NCI-H2196 treated with DMSO at 0.1 percent for 48 hours (cell line): ENCODE data around the gene OPCML.

Experiments used
- DNase-seq: peaks from one replicate; lab custom pipeline; 2025; ENCODE audit not compliant: unreplicated experiment; lab: John Stamatoyannopoulos, UW

OPCML gene

DNA sequence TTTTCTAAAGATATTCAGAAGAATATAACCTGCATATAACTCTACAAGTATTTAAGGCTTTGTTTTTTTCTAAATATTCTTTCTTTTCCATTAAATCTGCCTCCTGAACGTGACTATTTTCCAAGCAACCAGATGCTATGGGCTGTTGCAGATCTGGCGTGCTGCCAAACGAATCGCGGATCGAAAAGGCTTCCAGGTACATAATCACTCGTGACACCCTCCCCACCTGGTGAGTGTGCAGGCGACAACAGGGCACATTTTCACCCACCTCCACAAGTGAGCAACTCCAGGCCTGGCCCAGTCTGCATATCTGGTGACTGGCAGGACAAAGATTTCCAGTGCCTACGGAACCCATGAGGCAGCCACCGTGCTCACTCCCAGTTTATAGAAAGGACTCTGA lies 660.1 kb downstream of the OPCML start:
- DNase-seq, result no peak

DNA sequence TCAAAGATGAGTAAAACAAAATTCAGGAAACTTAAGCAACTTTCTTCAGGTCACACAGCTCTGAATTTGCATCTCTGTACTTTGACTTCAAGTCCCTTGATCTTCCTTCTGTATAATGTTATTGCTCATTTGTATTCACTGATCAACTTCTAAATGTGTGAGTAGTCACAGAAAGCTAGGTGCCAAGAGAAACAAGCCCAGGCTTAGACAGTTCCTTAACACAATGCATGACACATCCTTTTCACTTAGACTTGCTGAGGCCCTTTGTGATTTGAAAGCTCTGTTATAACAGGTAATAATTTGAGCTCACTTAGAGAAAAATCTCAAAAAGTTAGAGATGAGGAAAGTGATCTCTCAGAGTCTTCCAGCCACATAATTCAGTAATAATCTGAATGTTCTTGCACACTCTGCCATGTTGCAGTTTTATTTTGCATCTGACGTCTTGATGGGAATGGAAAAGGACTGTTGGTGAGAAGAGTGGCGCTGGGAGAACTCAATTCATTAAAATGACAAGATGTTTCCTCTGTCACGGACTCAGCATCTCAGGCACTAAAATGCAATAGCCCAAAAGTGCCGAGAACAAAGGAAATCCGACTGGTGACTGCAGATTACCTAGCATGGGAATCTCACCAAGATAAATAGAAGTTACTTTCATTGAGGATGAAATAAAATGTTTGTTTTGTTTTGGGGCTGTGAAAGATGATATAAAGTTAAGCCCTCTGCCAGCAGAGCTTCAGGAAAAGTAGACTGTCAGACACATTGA lies 665.3 kb downstream of the OPCML start:
- DNase-seq, result no peak

DNA sequence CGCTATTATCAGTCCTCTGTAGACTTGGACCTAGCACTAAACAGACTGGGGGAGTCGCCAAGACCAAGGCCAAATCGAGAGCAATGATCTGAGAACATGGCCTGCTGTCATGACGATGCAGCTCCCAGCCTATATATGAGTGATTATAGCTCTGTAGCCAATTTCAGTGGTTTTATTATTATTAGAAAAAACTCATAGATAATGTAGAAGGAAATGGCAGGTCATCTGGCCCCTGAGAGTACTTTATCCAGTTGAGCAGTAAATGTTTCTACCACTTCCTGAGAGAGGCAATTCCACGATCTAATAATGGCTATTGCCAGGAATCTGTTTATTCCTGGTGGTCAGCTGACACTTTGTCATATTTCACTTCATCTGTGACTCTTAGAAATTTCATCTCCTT lies 666.7 kb downstream of the OPCML start:
- no peak for DNase-seq

DNA sequence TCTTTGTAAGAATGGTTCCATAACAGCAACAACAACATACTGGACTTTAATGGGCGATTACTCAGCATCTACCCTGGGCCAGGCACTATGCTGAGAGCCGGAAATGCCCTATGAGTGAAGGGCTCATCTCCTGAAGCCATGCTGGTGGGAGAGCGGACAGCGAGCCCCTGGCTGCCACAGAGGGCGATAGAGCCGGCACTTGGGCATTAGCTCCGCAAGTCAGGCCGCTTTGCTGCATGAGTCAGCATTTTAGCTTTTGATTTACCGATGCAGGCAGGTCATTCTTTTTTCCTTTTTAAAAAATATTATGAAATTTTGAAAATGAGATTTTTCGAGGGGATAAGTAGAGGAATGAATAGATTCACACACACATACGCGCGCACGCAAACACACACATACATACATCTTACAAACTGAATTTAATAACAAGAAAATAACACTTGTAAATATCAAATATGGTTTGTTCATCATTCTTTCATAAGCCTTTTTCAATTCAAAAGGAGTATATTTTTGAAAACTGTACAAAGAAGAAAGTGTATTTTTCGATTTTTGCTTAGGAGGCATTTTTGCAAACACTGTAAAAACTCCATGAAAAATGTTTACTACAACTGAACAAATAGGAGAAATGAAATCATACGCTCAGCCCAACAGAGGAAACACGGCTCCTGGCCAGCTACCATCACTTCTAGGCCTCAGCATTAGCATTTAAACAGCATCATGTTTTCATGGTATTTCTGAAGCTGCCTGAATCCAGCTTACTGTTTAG lies 667.3 kb downstream of the OPCML start:
- no peak for DNase-seq

DNA sequence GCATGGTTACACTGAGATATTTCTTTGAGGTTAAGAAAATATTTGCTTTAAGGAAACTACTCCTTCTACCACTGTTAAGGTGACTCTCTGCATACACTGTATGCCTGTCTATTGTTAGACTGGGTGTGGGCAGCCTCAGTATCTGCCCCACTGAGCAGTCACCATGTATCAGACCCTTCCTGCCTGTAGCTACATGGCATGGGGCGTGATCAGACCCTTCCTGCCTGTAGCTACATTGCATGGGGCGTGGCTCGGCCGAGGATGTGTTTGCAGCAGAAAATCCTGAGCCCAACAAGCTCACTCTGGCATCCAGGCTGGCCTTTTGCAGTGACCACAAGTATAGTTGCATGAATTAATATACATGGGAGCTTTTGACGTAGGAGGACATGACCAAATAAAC lies 669.4 kb downstream of the OPCML start:
- no peak for DNase-seq

DNA sequence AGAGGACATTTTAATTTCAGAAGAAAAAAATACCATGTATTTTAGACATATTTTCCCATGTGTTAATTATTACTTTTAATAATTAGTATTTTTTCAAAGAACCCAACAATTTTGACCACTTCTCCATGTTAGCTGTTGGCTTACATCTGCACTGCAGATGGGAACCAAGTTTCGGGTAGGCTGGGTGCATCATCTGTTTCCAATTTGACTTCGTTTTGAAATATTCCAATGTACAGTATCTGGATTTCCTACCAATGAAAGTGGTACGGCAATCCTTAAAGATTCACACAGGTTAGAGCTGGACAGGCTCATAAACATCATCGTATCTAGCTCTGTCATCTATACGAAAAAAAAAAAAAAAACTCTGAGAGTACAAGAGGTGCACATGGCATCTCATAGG lies 670.2 kb downstream of the OPCML start:
- DNase-seq, result no peak

DNA sequence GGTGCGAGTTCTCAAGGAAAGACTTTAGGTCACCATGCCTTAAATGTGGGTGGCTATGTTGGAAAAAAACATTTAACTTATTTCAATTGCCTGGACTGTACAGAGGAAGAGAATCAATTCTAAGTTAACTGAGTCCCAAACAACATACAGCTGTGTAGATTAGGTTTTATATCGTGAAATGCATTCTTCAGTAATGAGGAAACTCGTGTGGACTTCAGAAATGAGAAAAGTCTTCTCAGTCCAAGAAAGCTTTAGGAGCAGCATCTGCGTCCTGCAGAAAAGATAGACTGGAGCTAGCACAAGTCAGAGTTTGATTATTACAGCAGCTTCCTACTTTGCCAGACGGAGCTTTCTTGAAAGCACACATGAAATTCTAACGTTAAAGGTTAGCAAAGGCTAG lies 673.0 kb downstream of the OPCML start:
- no peak for DNase-seq

DNA sequence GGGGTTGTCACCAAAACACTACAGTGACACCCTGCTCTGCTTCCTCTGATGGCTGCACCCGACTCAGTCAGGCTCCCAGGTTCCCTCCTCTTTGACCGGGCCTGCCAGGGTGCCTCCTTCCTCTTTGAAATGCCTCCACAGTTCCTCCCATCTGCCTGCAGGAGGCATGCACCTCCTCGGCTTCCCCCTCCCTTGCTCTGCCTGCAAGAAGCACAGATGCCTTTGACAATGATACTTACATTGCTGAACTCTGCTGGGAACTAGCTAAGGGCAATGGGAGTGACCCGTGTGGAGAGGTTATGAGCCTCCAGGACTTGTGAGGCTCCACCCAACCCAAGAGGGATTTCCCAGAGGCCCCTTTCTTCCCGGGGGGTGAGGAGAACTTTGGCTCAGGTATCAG lies 674.1 kb downstream of the OPCML start:
- DNase-seq, result no peak

DNA sequence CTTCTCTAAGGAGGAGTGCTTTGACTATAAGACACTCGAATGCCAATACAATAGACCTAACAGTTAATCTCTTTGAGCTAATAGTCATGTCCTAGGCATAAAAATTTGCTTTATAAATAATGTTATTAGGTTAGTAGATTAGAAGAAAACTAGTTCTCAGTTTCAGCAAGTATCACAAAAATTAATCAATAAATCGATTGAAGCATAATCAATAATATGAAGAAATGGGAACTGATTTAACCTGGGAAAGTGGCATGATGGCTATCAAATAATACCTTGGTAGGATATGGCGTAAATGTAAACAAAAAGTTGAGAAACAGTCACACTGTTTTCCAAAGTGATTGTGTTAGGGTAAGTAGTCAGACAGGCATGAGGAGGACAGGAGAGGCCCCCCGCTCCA lies 676.3 kb downstream of the OPCML start:
- no peak for DNase-seq

DNA sequence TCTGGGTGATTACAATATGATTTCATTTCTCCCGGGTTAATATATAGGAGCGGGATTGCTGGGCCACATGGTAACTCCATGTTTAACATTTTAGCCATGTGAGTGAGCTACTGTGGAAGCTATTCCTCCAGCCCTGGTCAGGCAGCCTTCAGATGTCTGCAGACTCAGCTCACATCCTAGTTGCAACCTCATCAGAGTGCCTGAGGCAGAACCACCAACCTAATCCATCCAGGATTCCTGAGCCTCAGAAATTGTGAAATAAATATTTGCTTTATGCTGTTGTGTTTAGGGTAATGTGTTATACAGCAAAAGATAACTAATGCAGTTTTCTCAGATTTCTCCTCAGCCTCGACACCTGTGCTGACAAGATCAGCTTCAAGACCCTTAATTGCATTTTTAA lies 676.8 kb downstream of the OPCML start:
- DNase-seq, result no peak

DNA sequence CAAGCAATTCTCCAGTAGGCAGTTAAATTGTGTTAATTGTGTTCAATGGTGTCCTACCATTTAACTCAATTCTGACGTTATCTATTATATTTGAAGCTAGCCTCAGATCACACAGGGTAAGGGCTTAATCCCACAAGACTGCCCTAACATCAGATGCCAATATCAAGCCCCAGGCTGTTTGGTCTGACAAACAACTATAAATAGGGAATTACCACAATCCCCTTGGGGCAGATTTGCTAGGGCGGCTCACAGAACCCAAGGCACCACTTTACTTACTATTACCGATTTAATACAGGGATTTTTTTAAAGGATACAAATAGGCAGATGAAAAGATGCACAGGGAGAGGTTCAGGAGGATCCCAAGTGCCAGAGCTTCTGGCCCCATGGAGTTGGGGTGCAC lies 678.4 kb downstream of the OPCML start:
- no peak for DNase-seq

DNA sequence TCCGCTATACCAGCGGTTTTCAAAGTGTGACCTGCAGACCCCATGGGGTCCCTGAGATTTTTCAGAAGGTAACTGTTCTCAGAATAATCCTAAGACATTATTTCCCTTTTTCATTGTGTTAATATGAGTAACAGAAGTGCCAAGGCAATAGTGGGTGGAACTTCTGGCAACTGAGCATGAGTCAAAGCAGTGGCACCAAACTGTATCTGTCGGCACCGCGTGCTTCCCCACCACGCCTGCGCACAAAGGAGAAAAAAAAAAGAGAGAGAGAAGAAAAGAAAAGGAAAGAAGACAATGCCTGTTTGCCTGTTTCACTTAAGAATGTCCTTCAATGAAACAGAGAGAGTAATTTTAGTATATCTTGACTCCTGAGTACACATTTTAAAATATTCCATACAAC lies 679.9 kb downstream of the OPCML start:
- no peak for DNase-seq

DNA sequence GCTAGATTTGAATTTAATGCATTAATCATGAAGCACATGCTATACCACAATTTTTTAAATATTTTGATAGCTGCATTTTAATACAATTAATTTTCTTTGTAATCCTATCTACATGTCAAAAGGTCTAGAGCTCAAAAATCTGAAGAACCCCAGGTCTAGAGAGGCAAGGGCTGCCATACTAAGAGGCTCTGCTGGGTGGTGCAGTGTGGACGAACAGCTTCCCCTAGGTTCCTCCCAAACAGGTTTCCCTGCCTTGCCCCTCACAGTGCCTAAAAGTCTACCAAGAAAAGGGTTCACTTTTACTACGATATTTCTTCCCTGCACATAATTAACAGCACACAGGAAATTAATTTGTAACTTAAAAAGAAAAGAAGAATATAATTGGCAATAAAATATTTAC lies 681.1 kb downstream of the OPCML start:
- no peak for DNase-seq

DNA sequence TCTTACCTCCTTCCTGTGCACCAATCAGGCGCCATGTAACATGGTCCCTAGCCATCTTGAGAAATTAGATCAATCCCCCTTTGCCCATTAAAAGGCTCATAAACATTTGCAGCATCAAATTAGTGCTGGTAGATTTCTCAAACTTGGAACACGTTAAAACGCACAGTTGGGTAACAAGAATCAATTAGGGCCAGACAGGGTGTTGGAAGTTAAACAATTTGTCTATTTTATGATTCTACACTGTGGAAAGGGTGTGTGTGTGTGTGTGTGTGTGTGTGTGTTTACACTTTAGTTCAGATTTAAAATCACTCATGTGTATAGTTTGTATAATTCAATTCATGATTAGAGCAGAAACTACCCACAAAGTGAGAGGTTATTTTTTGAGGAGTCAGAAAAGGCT lies 682.0 kb downstream of the OPCML start:
- DNase-seq, result no peak

DNA sequence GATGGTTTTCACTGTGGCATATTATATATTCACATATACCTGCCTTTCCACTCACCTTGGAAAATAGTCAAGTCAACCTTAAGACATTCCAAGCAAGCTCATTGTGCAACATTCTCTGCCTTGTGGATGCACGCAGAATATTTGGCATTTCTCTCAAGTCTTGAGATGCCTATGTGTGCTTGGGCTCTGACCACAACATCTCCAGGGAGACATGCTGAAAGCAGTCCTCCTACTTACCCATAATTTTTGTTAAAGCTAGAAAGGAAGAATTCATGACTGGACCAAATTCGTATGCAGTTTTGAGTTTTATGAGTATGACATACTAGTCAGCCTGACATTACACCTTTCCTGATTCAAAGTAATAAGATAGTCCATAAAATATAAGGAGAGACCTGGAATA lies 684.0 kb downstream of the OPCML start:
- DNase-seq, result no peak

DNA sequence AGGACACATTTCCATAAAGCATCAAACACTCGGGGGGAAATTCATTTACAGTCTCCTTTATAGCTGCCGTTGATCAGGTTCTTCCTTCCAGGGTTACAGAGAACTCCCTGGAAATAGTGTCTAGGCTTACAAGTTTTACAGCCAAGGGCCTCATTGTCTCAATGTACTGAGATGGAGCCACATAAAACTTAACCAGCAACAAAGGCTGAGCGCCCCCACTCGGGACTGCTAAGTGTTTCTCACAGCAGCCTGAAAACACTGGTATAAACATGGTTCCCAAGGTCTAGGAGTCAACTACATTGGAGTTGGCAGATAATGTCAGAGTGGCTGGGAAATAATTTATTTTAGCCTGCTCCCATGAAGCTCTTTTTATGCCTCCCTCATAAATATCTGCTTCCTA lies 686.2 kb downstream of the OPCML start:
- DNase-seq, result no peak

DNA sequence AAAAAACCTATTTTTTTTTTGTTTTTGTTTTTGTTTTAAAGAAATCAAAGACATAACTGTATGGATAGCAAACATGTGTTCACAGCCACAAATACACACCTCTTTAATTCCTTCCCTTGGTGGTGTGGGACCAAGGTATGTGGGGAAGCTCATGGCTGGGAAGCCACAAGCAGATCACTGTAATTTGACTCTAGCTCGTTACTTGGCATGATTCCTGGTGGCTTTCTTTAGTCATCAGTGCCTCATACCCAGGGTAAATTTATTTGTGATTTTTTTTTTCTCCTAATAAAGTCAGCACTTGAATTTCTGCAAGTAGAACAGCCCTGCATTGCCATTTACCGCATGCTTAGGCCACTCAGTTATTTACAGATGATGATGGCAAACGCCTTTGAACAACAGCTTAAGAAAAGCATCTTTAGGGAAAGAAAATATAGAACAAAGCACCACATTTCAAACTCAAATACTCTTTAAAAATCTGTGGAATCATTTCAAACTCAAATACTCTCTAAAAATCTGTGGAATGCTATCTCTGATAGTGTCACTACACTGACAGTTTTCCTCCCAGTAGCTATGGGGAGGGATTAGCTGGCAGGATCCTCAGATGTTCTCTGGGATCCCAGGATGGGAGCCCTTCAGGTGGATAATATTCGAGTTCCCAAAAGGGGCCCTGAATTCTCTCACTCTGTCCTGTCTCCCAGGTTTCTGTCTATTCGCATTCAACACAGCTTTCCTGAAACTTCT lies 687.2 kb downstream of the OPCML start:
- no peak for DNase-seq

DNA sequence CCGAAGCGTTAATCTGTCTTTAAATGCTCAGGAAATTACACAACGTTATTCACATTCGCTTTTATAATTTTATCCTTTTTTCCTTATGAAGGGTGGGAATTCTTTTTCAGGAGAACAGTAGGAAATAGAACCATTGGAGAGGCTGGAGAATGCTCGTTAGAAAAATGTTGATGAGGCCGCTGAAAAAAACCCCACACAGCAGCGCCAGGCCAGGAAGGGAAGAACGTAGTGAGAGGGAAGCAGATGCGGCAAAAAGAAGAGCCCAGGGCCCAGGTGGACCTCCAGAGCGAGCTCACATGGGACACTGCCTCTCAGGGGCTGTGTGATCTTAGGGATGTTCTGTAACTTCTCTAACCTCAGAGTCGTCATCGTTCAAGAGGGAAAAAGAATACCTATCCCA lies 691.6 kb downstream of the OPCML start:
- DNase-seq, result no peak

DNA sequence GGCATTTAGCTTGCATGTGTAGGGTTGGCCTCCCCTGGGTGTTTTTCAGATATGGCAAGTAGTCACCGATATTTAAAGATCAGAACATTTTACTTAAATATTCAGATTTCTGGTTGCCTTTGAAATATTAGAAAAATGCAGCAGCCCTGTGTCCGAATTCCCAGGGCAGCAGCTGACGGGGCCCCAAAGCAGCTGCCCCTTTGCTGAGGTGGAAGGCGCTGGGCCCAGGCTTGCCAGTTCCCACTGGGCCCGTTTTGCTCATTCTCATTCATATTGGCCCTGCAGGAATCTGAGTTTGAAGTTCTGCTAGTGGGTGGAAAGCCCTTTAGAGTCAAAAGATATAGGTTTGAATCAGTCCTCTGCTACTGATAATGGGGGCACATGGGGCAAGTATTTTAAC lies 692.1 kb downstream of the OPCML start:
- DNase-seq, result no peak

DNA sequence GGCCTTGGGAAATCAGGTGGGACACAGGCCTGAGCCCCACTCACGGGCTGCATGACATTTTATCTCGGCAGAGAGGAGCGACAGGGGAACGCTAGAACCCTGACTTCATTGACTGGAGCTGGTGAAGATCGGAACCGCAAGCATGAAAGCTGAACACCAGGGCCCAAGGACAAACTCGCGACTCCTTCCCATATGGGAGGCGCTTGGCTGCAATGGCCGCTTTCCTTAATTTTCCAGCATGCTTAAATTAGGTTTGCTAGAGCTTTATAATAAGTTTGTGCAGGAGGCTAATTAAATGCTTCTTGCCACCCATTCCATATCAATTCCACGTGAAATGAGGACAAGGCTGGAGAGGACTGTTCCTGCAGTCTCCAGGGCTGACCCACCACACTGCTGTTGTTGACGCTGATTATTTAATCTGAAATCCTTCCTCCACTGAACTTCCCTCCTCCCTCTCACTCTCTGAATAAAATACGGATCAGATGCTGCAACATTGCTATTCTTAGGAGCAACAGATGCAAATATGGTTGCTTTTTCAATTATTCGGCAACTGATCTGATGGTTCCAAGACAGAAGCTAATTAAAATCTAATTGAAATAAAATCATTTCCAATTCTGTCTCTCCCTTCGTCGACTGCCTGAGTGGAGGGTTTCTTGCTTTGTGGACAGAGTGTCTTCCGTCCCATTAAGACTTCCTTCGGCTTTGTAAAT lies 692.9 kb downstream of the OPCML start:
- no peak for DNase-seq

DNA sequence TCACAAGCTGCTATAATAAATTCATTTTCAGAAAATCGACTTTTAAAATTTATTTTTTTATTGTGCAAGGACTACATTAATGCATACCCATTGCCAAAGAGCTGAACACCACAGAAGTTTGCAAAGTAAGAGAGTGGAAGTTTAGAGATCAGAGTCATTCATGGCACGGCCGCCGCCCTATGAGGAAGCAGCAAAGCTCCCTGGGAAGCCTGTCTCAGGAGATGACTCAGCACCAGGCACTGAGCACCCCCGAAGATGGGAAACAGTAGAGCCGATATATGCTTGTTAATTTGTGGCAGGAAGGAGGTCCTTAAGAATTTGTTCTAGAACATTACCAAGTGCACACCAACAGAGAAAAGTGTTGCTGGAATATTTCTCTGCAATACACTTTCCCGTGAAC lies 693.7 kb downstream of the OPCML start:
- DNase-seq, result no peak
